Endodermal cell (in vitro differentiated cells): Measurements from ENCODE around the gene ZNF562. TPM values are rescaled to one million over a fixed set of nuclear protein-coding genes. Genes with fewer than 3 reads are reported as not detected.

Experiments
- DNase-seq: peaks from one replicate; pipeline ENCODE4 v3.0.0-alpha.2; 2017
- H3K27ac ChIP-seq: 2 replicates; pipeline ENCODE4 v1.5.1; 2013; ENCODE audit warnings: mild to moderate bottlenecking, low read depth, low read length, moderate library complexity
- H3K27me3 ChIP-seq: 2 replicates; pipeline ENCODE4 v1.6.1; 2013; ENCODE audit warnings: mild to moderate bottlenecking, low read length, moderate library complexity; ENCODE audit not compliant: insufficient read depth, control insufficient read depth, poor library complexity, severe bottlenecking
- H3K36me3 ChIP-seq: 2 replicates; pipeline ENCODE4 v1.7.0; 2013; ENCODE audit warnings: mild to moderate bottlenecking, low read length, moderate library complexity; ENCODE audit not compliant: control insufficient read depth, insufficient read depth
- H3K4me1 ChIP-seq: one replicate; pipeline ENCODE4 v1.7.0; 2013; ENCODE audit warnings: low read length; ENCODE audit not compliant: control insufficient read depth, insufficient read depth
- H3K4me3 ChIP-seq: 2 replicates; pipeline ENCODE4 v1.5.1; 2013; ENCODE audit warnings: mild to moderate bottlenecking, low read length, moderate library complexity
- H3K9ac ChIP-seq: 2 replicates; pipeline ENCODE4 v1.6.1; 2013; ENCODE audit warnings: mild to moderate bottlenecking, low read length, moderate library complexity; ENCODE audit not compliant: poor library complexity, severe bottlenecking; ENCODE audit errors: extremely low read depth
- H3K9me3 ChIP-seq: 2 replicates; pipeline ENCODE4 v1.6.1; 2013; ENCODE audit warnings: mild to moderate bottlenecking, low read length, moderate library complexity; ENCODE audit not compliant: control insufficient read depth
- H3K27ac Mint-ChIP-seq: 2 replicates; pipeline ENCODE4 v1.8.0; 2020; ENCODE audit warnings: mixed read lengths
- H3K27me3 Mint-ChIP-seq: 2 replicates; pipeline ENCODE4 v1.8.0; 2021; ENCODE audit warnings: mild to moderate bottlenecking, mixed read lengths; ENCODE audit not compliant: insufficient read depth
- H3K36me3 Mint-ChIP-seq: 2 replicates; pipeline ENCODE4 v1.8.0; 2020; ENCODE audit warnings: low read depth, mixed read lengths
- H3K4me1 Mint-ChIP-seq: 2 replicates; pipeline ENCODE4 v1.8.0; 2020; ENCODE audit warnings: mixed read lengths
- H3K4me3 Mint-ChIP-seq: 2 replicates; pipeline ENCODE4 v1.8.0; 2020; ENCODE audit warnings: mild to moderate bottlenecking, moderate library complexity, mixed read lengths
- H3K9me3 Mint-ChIP-seq: 2 replicates; pipeline ENCODE4 v1.8.0; 2020; ENCODE audit warnings: mild to moderate bottlenecking, mixed read lengths
- CTCF ChIP-seq: fragments of 200-600 bp; sonication (generic); conservative IDR thresholded peaks from 2 replicates; pipeline ENCODE4 v1.5.0; 2021; ENCODE audit warnings: antibody characterized with exemption, mild to moderate bottlenecking
- WGBS, 2 experiments: methylation state at CpG; one replicate each; pipeline versions ENCODE4 v1.1.5 to v1.1.7; 2013; ENCODE audit warnings: missing lambda C conversion rate in 2 of 2, mixed read lengths in 1 of 2; ENCODE audit not compliant: insufficient coverage in 1 of 2, insufficient read length in 1 of 2; 5-methylcytosine and 5-hydroxymethylcytosine counted together
- total RNA-seq, 2 donors: library from RNA; stranded (reverse); fragmentation: NEBNext Ultra II Directional in 1 of 2; extraction: Animal tissue kit (Norgen Biotek cat#: 25700) in 1 of 2; gene quantifications; 2 replicates in 1 of 2; 3 replicates in 1 of 2; pipeline ENCODE4 v1.2.1, GENCODE V29; 2021

ZNF562 gene
- total RNA-seq, 2 donors from 2014 or later: 1.9 to 15.5 TPM

GRCh38 chr19:9622531-9622930, 52.4 kb downstream of the ZNF562 start:
- Histone ChIP-seq H3K9ac (no peak overlapping the region), H3K9me3 (no peaks in the 10 kb centered on the region), H3K27ac (peak overlapping the region; percentile 57), H3K4me3 (peak overlapping the region; percentile 96), H3K4me1 (no peaks in the 10 kb centered on the region), H3K27me3 (no peaks in the 10 kb centered on the region), H3K36me3 (peaks cover 19% of the 10 kb centered on the region)
- peaks cover 15% of the 10 kb centered on the region for H3K4me1 Mint-ChIP-seq
- TF ChIP-seq CTCF: no peak
- peak overlapping the region; percentile 91 for H3K4me3 Mint-ChIP-seq
- DNase-seq: no peak
- peaks cover 28% of the 10 kb centered on the region for H3K36me3 Mint-ChIP-seq
- peaks cover 5% of the 10 kb centered on the region for H3K9me3 Mint-ChIP-seq
- H3K27ac Mint-ChIP-seq: peak overlapping the region; percentile 27
- H3K27me3 Mint-ChIP-seq: no peaks in the 10 kb centered on the region
- 92 to 100% methylated on average over 1 to 2 of the region's 2 CpGs for WGBS, 2 experiments

GRCh38 chr19:9621156-9622037, 53.5 kb downstream of the ZNF562 start, which contains the start of gene ZNF561:
ZNF561 (minus strand) TSS chr19:9621232; CDS start chr19:9619456, 1,776 bp downstream.
- WGBS, 2 experiments: 3 to 8% methylated on average over 23 to 33 of the region's 33 CpGs
- peaks cover 15% of the 10 kb centered on the region for H3K4me1 Mint-ChIP-seq

GRCh38 chr19:9620842-9621155, 54.1 kb downstream of the ZNF562 start:
- Mint-ChIP-seq H3K27me3 (no peaks in the 10 kb centered on the region), H3K4me3 (peak overlapping the region; percentile 91), H3K9me3 (peaks cover 6% of the 10 kb centered on the region), H3K4me1 (peaks cover 13% of the 10 kb centered on the region), H3K27ac (peak overlapping the region; percentile 100), H3K36me3 (peaks cover 40% of the 10 kb centered on the region)
- no peak for TF ChIP-seq CTCF
- H3K27me3 ChIP-seq: no peaks in the 10 kb centered on the region
- peak overlapping the region; percentile 99 for H3K27ac ChIP-seq
- H3K4me1 ChIP-seq: no peaks in the 10 kb centered on the region
- no peak for DNase-seq
- H3K36me3 ChIP-seq: peaks cover 35% of the 10 kb centered on the region
- peaks cover 3% of the 10 kb centered on the region for H3K9me3 ChIP-seq
- peak overlapping the region; percentile 97 for H3K9ac ChIP-seq
- H3K4me3 ChIP-seq: peak overlapping the region; percentile 96
- 0 to 1% methylated on average over 11 to 16 of the region's 16 CpGs for WGBS, 2 experiments

More at GRCh38 chr19:9621156-9622037, 53.5 kb downstream of the ZNF562 start, which contains the start of gene ZNF561:
- TF ChIP-seq CTCF: no peak
- Mint-ChIP-seq H3K4me3 (peak within 1 kb of the TSS; percentile 91), H3K27ac (peak within 1 kb of the TSS; percentile 100), H3K36me3 (peaks cover 34% of the 10 kb centered on the region), H3K9me3 (peaks cover 5% of the 10 kb centered on the region), H3K27me3 (no peaks in the 10 kb centered on the region)
- Histone ChIP-seq H3K27ac (peak within 1 kb of the TSS; percentile 99), H3K9me3 (no peaks in the 10 kb centered on the region), H3K4me3 (peak within 1 kb of the TSS; percentile 96), H3K27me3 (no peaks in the 10 kb centered on the region), H3K4me1 (no peaks in the 10 kb centered on the region), H3K9ac (peak within 1 kb of the TSS; percentile 97), H3K36me3 (peaks cover 29% of the 10 kb centered on the region)
- peak; percentile 94 for DNase-seq
